GM21723 (cell line): ENCODE data around the gene PRR5.

Experiments used
- ATAC-seq: cut with Tn5 transposase; IDR thresholded peaks from one replicate; pipeline ENCODE4 v1.9.1; 2021; ENCODE audit warnings: mild to moderate bottlenecking, moderate library complexity; ENCODE audit not compliant: unreplicated experiment

PRR5 gene

DNA sequence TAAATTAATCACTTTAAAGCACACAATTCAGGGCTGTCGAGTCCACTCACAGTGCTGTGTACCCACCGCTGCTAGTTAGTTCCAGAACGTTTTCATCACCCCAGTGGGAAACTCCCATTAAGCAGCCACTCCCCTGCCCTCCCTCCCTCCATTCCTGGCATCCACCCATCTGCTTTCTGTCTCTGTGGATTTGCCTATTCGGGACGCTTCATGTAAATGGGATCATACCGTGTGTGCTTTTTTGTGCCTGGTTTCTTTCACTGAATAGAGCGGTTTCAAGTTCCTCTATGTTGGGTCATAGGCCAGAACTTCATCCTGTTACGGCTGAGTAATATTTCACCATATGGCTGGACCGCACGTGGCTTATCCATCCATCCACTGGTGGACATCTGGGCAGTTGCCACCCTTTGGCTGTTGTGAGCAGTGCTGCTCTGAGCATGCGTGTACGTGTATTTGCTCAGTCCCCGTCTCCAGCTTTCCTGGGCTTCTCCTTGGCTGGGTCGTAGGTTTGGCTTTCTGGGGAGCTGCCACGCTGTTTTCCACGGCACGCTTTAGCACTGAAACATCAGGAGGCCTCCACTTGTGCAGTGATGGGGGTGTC, 80.5 kb downstream of the PRR5 start:
- no peak for ATAC-seq

DNA sequence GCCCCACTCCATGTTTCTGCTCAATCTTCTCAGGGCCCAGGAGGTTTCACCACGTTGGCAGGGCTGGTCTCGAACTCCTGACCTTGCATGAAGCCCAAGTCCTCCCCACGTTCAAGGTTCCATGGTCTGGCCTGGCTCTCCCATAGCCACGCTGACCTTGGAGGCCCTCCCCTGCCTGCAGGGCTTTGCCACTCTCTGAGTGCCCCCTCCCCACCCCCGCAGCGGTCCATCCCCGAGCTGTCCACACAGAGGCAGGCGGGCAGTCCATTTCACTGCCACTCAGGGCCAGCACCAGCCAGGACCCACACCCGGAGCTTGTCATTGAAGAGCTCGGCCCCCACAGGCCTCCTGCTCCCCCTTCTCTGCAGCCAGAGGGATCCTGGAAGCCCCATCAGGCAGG, 81.1 kb downstream of the PRR5 start:
- ATAC-seq = no peak

DNA sequence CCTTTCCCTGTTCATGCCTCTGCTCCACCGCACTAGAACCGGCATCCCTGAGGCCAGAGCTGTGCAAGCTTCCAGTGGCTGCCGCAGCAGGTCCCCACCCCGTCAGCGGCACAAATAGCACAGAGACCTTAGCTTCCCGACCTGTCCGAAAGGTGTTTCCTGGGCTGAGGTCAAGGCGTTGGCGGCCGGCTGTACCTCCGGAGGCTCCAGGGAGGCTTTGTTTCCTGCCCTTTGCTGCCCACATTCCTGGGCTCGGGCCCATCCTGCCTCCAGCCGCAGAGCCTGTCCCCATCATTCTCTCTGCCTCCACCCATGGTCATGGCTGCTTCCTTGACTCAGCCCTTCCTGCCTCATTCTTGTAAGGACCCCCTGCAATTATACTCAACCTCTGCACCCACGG, 81.6 kb downstream of the PRR5 start:
- no peak for ATAC-seq

DNA sequence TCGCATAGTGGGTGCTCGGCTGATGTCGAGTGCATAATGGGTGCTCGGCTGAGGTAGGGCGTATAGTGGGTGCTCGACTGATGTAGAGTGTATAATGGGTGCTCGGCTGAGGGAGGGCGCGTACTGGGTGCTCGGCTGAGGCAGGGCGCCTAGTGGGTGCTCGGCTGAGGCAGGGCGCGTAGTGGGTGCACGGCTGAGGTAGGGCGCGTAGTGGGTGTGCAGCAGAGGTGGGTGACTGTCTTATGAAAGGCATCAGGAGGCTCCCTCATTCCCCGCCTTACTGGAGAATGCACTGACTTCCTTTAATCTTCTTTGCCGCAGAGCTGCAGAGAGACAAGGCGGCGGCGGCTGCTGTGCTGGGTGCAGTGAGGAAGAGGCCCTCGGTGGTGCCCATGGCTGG, 84.1 kb downstream of the PRR5 start:
- ATAC-seq = no peak

DNA sequence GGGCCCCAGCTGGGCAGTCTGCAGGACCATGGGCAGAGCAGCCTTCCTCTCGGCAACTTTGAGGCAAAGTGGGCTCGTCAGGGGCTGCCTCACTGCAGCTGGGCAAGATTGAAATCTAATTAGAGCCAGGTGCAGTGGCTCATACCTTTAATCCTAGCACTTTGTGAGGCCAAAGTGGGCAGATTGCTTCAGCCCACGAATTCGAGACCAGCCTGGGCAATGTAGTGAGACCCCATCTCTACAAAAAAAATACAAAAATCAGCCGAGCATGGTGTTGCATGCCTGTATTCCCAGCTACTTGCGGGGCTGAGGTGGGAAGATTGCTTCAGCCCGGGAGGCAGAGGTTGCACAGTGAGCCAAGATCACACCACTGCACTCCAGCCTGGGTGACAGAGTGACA, 84.6 kb downstream of the PRR5 start:
- ATAC-seq = no peak
